Measurements from ENCODE around the gene THRB.
A peak's percentile ranks its signal among the peaks of the same experiment; 100 is the strongest.

THRB gene

GRCh38 chr3:24495326-24495994 lies 810 bp upstream of the THRB start:
- no peaks in the 10 kb centered on the region for H3K9me3 ChIP-seq (replicated peaks in 1 of 2; ENCODE audit: control insufficient read depth in 2 of 2, insufficient read depth in 1 of 2, low read depth in 1 of 2, low read length in 2 of 2)
- no peaks in the 10 kb centered on the region for H3K79me1 ChIP-seq (ENCODE audit: low read depth, low read length)
- H3K4me2 ChIP-seq (ENCODE audit: insufficient read depth, low read length, poor library complexity, severe bottlenecking) = peak overlapping the region; percentile 100
- no peak overlapping the region for H4K91ac ChIP-seq (ENCODE audit: low read depth, low read length, poor library complexity)
- peak overlapping the region; percentile 50 for H3K14ac ChIP-seq (ENCODE audit: low read length)
- H3K4ac ChIP-seq (ENCODE audit: low read length) = no peak overlapping the region
- no peak overlapping the region for H2BK15ac ChIP-seq (ENCODE audit: low read length)
- H2BK12ac ChIP-seq (ENCODE audit: low read length) = peak overlapping the region; percentile 51
- no peak overlapping the region for H3K27ac ChIP-seq (replicated peaks; ENCODE audit: low read length)
- peak; percentile 31 for DNase-seq (ENCODE audit: low spot score)
- H2BK120ac ChIP-seq (ENCODE audit: low read depth, low read length) = no peak overlapping the region
- H2AFZ ChIP-seq (ENCODE audit: low read length) = peak overlapping the region; percentile 98
- WGBS, 2 donors (ENCODE audit: extremely low coverage in 2 of 2, insufficient read length in 2 of 2, insufficient replicate concordance in 1 of 2) = no CpG with 5 or more reads among the region's 63 CpGs
- peak overlapping the region; percentile 82 for H3K23ac ChIP-seq (ENCODE audit: low read depth, low read length, poor library complexity)
- H3K4me3 ChIP-seq (ENCODE audit: low read length in 2 of 2) = peak overlapping the region; percentile 43 to 80
- peak overlapping the region; percentile 85 for H3K9ac ChIP-seq (ENCODE audit: low read depth, low read length, poor library complexity)
- H4K8ac ChIP-seq (ENCODE audit: low read depth, low read length) = no peak overlapping the region
- H3K18ac ChIP-seq (ENCODE audit: low read length) = peak overlapping the region; percentile 77
- no peaks in the 10 kb centered on the region for H3K36me3 ChIP-seq (replicated peaks in 1 of 2; ENCODE audit: control insufficient read depth in 2 of 2, insufficient read depth in 2 of 2, low read length in 2 of 2)
- peaks cover 0 to 68% (median 19%) of the 10 kb centered on the region in 3 experiments for H3K27me3 ChIP-seq (ENCODE audit: control insufficient read depth in 3 of 3, insufficient read depth in 3 of 3, low read depth in 1 of 3, low read length in 3 of 3)
- H3K4me1 ChIP-seq (ENCODE audit: control insufficient read depth in 2 of 2, insufficient read depth in 1 of 2, low read depth in 1 of 2, low read length in 2 of 2) = peaks cover 1 to 4% of the 10 kb centered on the region in 2 donors
- H2AK5ac ChIP-seq (ENCODE audit: low read depth, low read length) = no peak overlapping the region
- no peak overlapping the region for H2BK5ac ChIP-seq (ENCODE audit: low read length)

- Histone ChIP-seq H3K9me3 (replicated peaks in 1 of 2; ENCODE audit: control insufficient read depth in 2 of 2, insufficient read depth in 1 of 2, low read depth in 1 of 2, low read length in 2 of 2) (no peaks in the 10 kb centered on the region), H3K14ac (ENCODE audit: low read length) (no peak overlapping the region), H2AK5ac (ENCODE audit: low read depth, low read length) (no peak overlapping the region), H3K4me3 (ENCODE audit: low read length in 2 of 2) (peak overlapping the region; percentile 43 to 80), H3K79me1 (ENCODE audit: low read depth, low read length) (no peaks in the 10 kb centered on the region), H3K18ac (ENCODE audit: low read length) (peak overlapping the region; percentile 18), H3K4ac (ENCODE audit: low read length) (no peak overlapping the region), H2AFZ (ENCODE audit: low read length) (peak overlapping the region; percentile 98), H4K91ac (ENCODE audit: low read depth, low read length, poor library complexity) (no peak overlapping the region), H3K23ac (ENCODE audit: low read depth, low read length, poor library complexity) (no peak overlapping the region), H3K4me1 (ENCODE audit: control insufficient read depth in 2 of 2, insufficient read depth in 1 of 2, low read depth in 1 of 2, low read length in 2 of 2) (peaks cover 1 to 4% of the 10 kb centered on the region in 2 donors), H2BK5ac (ENCODE audit: low read length) (no peak overlapping the region), H3K4me2 (ENCODE audit: insufficient read depth, low read length, poor library complexity, severe bottlenecking) (peak overlapping the region; percentile 100), H2BK12ac (ENCODE audit: low read length) (no peak overlapping the region), H4K8ac (ENCODE audit: low read depth, low read length) (no peak overlapping the region), H3K36me3 (replicated peaks in 1 of 2; ENCODE audit: control insufficient read depth in 2 of 2, insufficient read depth in 2 of 2, low read length in 2 of 2) (no peaks in the 10 kb centered on the region), H3K9ac (ENCODE audit: low read depth, low read length, poor library complexity) (peak overlapping the region; percentile 82), H3K27me3 (ENCODE audit: control insufficient read depth in 3 of 3, insufficient read depth in 3 of 3, low read depth in 1 of 3, low read length in 3 of 3) (peaks cover 0 to 68% (median 19%) of the 10 kb centered on the region in 3 experiments), H2BK120ac (ENCODE audit: low read depth, low read length) (no peak overlapping the region), H2BK15ac (ENCODE audit: low read length) (peak overlapping the region; percentile 69), H3K27ac (replicated peaks; ENCODE audit: low read length) (no peak overlapping the region)
- DNase-seq (ENCODE audit: low spot score) = peak; percentile 18
- no CpG with 5 or more reads among the region's 50 CpGs for WGBS, 2 donors (ENCODE audit: extremely low coverage in 2 of 2, insufficient read length in 2 of 2, insufficient replicate concordance in 1 of 2)
These were observed 668 bp downstream of the THRB start for GRCh38 chr3:24493746-24494617.

GRCh38 chr3:24492971-24493551 lies 1.6 kb downstream of the THRB start:
- H3K4me2 ChIP-seq (ENCODE audit: insufficient read depth, low read length, poor library complexity, severe bottlenecking) = no peak overlapping the region
- no peak overlapping the region for H4K91ac ChIP-seq (ENCODE audit: low read depth, low read length, poor library complexity)
- no peaks in the 10 kb centered on the region for H3K79me1 ChIP-seq (ENCODE audit: low read depth, low read length)
- WGBS, 2 donors (ENCODE audit: extremely low coverage in 2 of 2, insufficient read length in 2 of 2, insufficient replicate concordance in 1 of 2) = no CpG with 5 or more reads among the region's 4 CpGs
- no peak overlapping the region for H2BK5ac ChIP-seq (ENCODE audit: low read length)
- H2AFZ ChIP-seq (ENCODE audit: low read length) = no peak overlapping the region
- H3K27ac ChIP-seq (replicated peaks; ENCODE audit: low read length) = no peak overlapping the region
- H3K9me3 ChIP-seq (replicated peaks in 1 of 2; ENCODE audit: control insufficient read depth in 2 of 2, insufficient read depth in 1 of 2, low read depth in 1 of 2, low read length in 2 of 2) = no peaks in the 10 kb centered on the region
- no peak overlapping the region for H3K4ac ChIP-seq (ENCODE audit: low read length)
- no peak overlapping the region for H3K14ac ChIP-seq (ENCODE audit: low read length)
- H3K36me3 ChIP-seq (replicated peaks in 1 of 2; ENCODE audit: control insufficient read depth in 2 of 2, insufficient read depth in 2 of 2, low read length in 2 of 2) = no peaks in the 10 kb centered on the region
- no peak overlapping the region for H3K9ac ChIP-seq (ENCODE audit: low read depth, low read length, poor library complexity)
- H3K23ac ChIP-seq (ENCODE audit: low read depth, low read length, poor library complexity) = no peak overlapping the region
- no peak for DNase-seq (ENCODE audit: low spot score)
- no peak overlapping the region for H3K4me3 ChIP-seq (ENCODE audit: low read length in 2 of 2)
- H3K4me1 ChIP-seq (ENCODE audit: control insufficient read depth in 2 of 2, insufficient read depth in 1 of 2, low read depth in 1 of 2, low read length in 2 of 2) = peaks cover 1 to 4% of the 10 kb centered on the region in 2 donors
- no peak overlapping the region for H2BK15ac ChIP-seq (ENCODE audit: low read length)
- H2AK5ac ChIP-seq (ENCODE audit: low read depth, low read length) = no peak overlapping the region
- no peak overlapping the region for H4K8ac ChIP-seq (ENCODE audit: low read depth, low read length)
- no peak overlapping the region for H2BK12ac ChIP-seq (ENCODE audit: low read length)
- peaks cover 0 to 63% (median 19%) of the 10 kb centered on the region in 3 experiments for H3K27me3 ChIP-seq (ENCODE audit: control insufficient read depth in 3 of 3, insufficient read depth in 3 of 3, low read depth in 1 of 3, low read length in 3 of 3)
- no peak overlapping the region for H3K18ac ChIP-seq (ENCODE audit: low read length)
- no peak overlapping the region for H2BK120ac ChIP-seq (ENCODE audit: low read depth, low read length)

DNA sequence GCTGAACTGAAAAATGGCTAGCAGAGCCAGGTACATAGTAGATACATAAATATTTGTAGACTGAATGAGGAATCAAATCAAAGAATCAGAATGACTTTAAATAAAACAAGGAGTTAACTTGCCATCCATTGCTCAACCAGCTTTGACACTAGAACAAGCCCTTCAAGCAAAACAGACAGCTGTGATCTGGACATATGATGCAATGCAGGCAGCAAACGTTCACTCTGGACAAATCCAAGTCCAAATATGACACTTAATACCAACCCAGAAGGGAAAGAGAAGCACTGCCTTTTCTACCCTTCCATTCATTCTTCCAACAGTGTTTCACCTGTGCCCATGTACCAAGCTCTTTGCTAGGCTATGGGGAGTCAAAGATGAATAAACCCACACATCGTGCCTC lies 4.5 kb downstream of the THRB start:
- H2AFZ ChIP-seq (ENCODE audit: low read length) = no peak overlapping the region
- no peak overlapping the region for H3K9ac ChIP-seq (ENCODE audit: low read depth, low read length, poor library complexity)
- H3K14ac ChIP-seq (ENCODE audit: low read length) = no peak overlapping the region
- H2AK5ac ChIP-seq (ENCODE audit: low read depth, low read length) = no peak overlapping the region
- no peaks in the 10 kb centered on the region for H3K36me3 ChIP-seq (replicated peaks in 1 of 2; ENCODE audit: control insufficient read depth in 2 of 2, insufficient read depth in 2 of 2, low read length in 2 of 2)
- no peaks in the 10 kb centered on the region for H3K79me1 ChIP-seq (ENCODE audit: low read depth, low read length)
- H3K18ac ChIP-seq (ENCODE audit: low read length) = no peak overlapping the region
- no peak overlapping the region for H4K91ac ChIP-seq (ENCODE audit: low read depth, low read length, poor library complexity)
- peaks cover 1 to 4% of the 10 kb centered on the region in 2 donors for H3K4me1 ChIP-seq (ENCODE audit: control insufficient read depth in 2 of 2, insufficient read depth in 1 of 2, low read depth in 1 of 2, low read length in 2 of 2)
- H2BK120ac ChIP-seq (ENCODE audit: low read depth, low read length) = no peak overlapping the region
- WGBS, 2 donors (ENCODE audit: extremely low coverage in 2 of 2, insufficient read length in 2 of 2, insufficient replicate concordance in 1 of 2) = no CpG with 5 or more reads among the region's 2 CpGs
- peaks cover 0 to 39% (median 8%) of the 10 kb centered on the region in 3 experiments for H3K27me3 ChIP-seq (ENCODE audit: control insufficient read depth in 3 of 3, insufficient read depth in 3 of 3, low read depth in 1 of 3, low read length in 3 of 3)
- no peaks in the 10 kb centered on the region for H3K9me3 ChIP-seq (replicated peaks in 1 of 2; ENCODE audit: control insufficient read depth in 2 of 2, insufficient read depth in 1 of 2, low read depth in 1 of 2, low read length in 2 of 2)
- no peak for DNase-seq (ENCODE audit: low spot score)
- no peak overlapping the region for H2BK15ac ChIP-seq (ENCODE audit: low read length)
- H3K4me2 ChIP-seq (ENCODE audit: insufficient read depth, low read length, poor library complexity, severe bottlenecking) = no peak overlapping the region
- H4K8ac ChIP-seq (ENCODE audit: low read depth, low read length) = no peak overlapping the region
- H2BK5ac ChIP-seq (ENCODE audit: low read length) = no peak overlapping the region
- no peak overlapping the region for H3K4ac ChIP-seq (ENCODE audit: low read length)
- no peak overlapping the region for H2BK12ac ChIP-seq (ENCODE audit: low read length)
- no peak overlapping the region for H3K4me3 ChIP-seq (ENCODE audit: low read length in 2 of 2)
- no peak overlapping the region for H3K27ac ChIP-seq (replicated peaks; ENCODE audit: low read length)
- no peak overlapping the region for H3K23ac ChIP-seq (ENCODE audit: low read depth, low read length, poor library complexity)
